Neural cell (in vitro differentiated cells): Measurements from ENCODE around the gene NCAPD3. TPM values are rescaled to one million over a fixed set of nuclear protein-coding genes. Genes with fewer than 3 reads are reported as not detected.

Source experiments
- H2AFZ ChIP-seq: fragments of 200-600, 300-800 bp; sonication (generic), shearing (Covaris generic); 2 replicates; pipeline ENCODE4 v1.6.0; 2014; ENCODE audit warnings: low read depth, mild to moderate bottlenecking, antibody characterized with exemption, low read length, moderate library complexity
- H3F3A ChIP-seq: fragments of 200-600 bp; shearing (Covaris generic); 2 replicates; pipeline ENCODE4 v1.6.1; 2016; ENCODE audit warnings: mild to moderate bottlenecking, moderate library complexity, mixed read lengths, antibody characterized with exemption, low read length; ENCODE audit not compliant: insufficient read depth, poor library complexity, severe bottlenecking
- H3K27ac ChIP-seq: fragments of 200-600, 300-800 bp; sonication (generic), shearing (Covaris generic); 2 replicates; pipeline ENCODE4 v1.5.1; 2014; ENCODE audit warnings: mild to moderate bottlenecking, low read length, moderate library complexity
- H3K27me3 ChIP-seq: fragments of 300-800, 200-600 bp; sonication (generic), shearing (Covaris generic); 2 replicates; pipeline ENCODE4 v1.6.0; 2014; ENCODE audit warnings: mild to moderate bottlenecking, low read depth, low read length, moderate library complexity; ENCODE audit not compliant: insufficient read depth
- H3K36me3 ChIP-seq: fragments of 300-800, 200-600 bp; sonication (generic), shearing (Covaris generic); 2 replicates; pipeline ENCODE4 v1.5.1; 2014; ENCODE audit warnings: mild to moderate bottlenecking, antibody characterized with exemption, low read length, moderate library complexity; ENCODE audit not compliant: insufficient read depth
- H3K4me2 ChIP-seq: fragments of 300-800, 200-600 bp; sonication (generic), shearing (Covaris generic); 2 replicates; pipeline ENCODE4 v1.6.0; 2014; ENCODE audit warnings: mild to moderate bottlenecking, low read length
- H3K4me3 ChIP-seq: fragments of 300-800, 200-600 bp; sonication (generic), shearing (Covaris generic); 2 replicates; pipeline ENCODE4 v1.5.1; 2014; ENCODE audit warnings: mild to moderate bottlenecking, low read length, moderate library complexity
- H3K79me2 ChIP-seq: fragments of 200-600 bp; shearing (Covaris generic); replicated peaks from 2 replicates; pipeline ENCODE4 v1.6.0; 2014; ENCODE audit warnings: mild to moderate bottlenecking, low read length, moderate library complexity; ENCODE audit not compliant: insufficient read depth
- H3K9ac ChIP-seq: fragments of 300-800, 200-600 bp; sonication (generic), shearing (Covaris generic); 2 replicates; pipeline ENCODE4 v1.6.1; 2016; ENCODE audit warnings: mild to moderate bottlenecking, low read length, mixed read lengths
- H3K9me2 ChIP-seq: fragments of 200-600 bp; shearing (Covaris generic); 2 replicates; pipeline ENCODE4 v1.6.1; 2016; ENCODE audit warnings: mild to moderate bottlenecking, low read length, mixed read lengths; ENCODE audit not compliant: insufficient read depth
- H3K9me3 ChIP-seq: fragments of 200-600, 300-800 bp; sonication (generic), shearing (Covaris generic); 2 replicates; pipeline ENCODE4 v1.6.1; 2016; ENCODE audit warnings: mild to moderate bottlenecking, mixed run types, low read length, moderate library complexity, mixed read lengths
- H4K20me1 ChIP-seq: fragments of 200-600 bp; shearing (Covaris generic); 2 replicates; pipeline ENCODE4 v1.6.1; 2016; ENCODE audit warnings: mild to moderate bottlenecking, mixed run types; ENCODE audit not compliant: insufficient read depth
- CTCF ChIP-seq: fragments of 450-650 bp; IDR thresholded peaks from 2 replicates; pipeline ENCODE4 v1.5.1; 2014; ENCODE audit warnings: antibody characterized with exemption, mild to moderate bottlenecking, moderate library complexity; ENCODE audit not compliant: poor library complexity, severe bottlenecking
- EP300 ChIP-seq: fragments of 450-650 bp; conservative IDR thresholded peaks from 2 replicates; pipeline ENCODE4 v1.6.1; 2014; ENCODE audit warnings: antibody characterized with exemption, mild to moderate bottlenecking, moderate library complexity; ENCODE audit not compliant: poor library complexity, severe bottlenecking
- EZH2 ChIP-seq: fragments of 200-600, 300-800 bp; shearing (Covaris generic), sonication (generic); IDR thresholded peaks from 2 replicates; pipeline ENCODE4 v1.6.1; 2014; ENCODE audit warnings: antibody characterized with exemption, low read length, borderline replicate concordance, mild to moderate bottlenecking; ENCODE audit not compliant: insufficient read depth, poor library complexity, severe bottlenecking
- MXI1 ChIP-seq: fragments of 450-650 bp; conservative IDR thresholded peaks from 2 replicates; pipeline ENCODE4 v1.6.1; 2014; ENCODE audit warnings: antibody characterized with exemption, mild to moderate bottlenecking; ENCODE audit not compliant: poor library complexity, severe bottlenecking
- POLR2AphosphoS5 ChIP-seq: IDR thresholded peaks from 2 replicates; pipeline ENCODE4 v1.6.1; 2012
- RAD21 ChIP-seq: fragments of 450-650 bp; conservative IDR thresholded peaks from 2 replicates; pipeline ENCODE4 v1.6.1; 2014; ENCODE audit warnings: antibody characterized with exemption, mild to moderate bottlenecking, moderate library complexity
- REST ChIP-seq: IDR thresholded peaks from 2 replicates; pipeline ENCODE4 v1.6.1; 2012; ENCODE audit warnings: borderline replicate concordance
- SMC3 ChIP-seq: fragments of 450-650 bp; conservative IDR thresholded peaks from 2 replicates; pipeline ENCODE4 v1.6.1; 2014; ENCODE audit warnings: antibody characterized with exemption, mild to moderate bottlenecking, moderate library complexity; ENCODE audit not compliant: poor library complexity
- TAF1 ChIP-seq: IDR thresholded peaks from 2 replicates; pipeline ENCODE4 v1.6.1; 2012; ENCODE audit warnings: low read depth
- polyA plus RNA-seq: library from polyadenylated mRNA; depleted of rRNA; stranded (reverse); fragments of >200 nt; gene quantifications from 2 replicates; pipeline ENCODE4 v1.2.3, GENCODE V29; 2014

NCAPD3 gene
- polyA plus RNA-seq, 1 donor from 2014 or later = 11.9 TPM

GRCh38 chr11:134120143-134120850 lies 103.5 kb downstream of the NCAPD3 start:
- Histone ChIP-seq H3K9ac (no peak overlapping the region), H3K4me3 (no peak overlapping the region), H3K79me2 (peaks cover 31% of the 10 kb centered on the region), H4K20me1 (no peaks in the 10 kb centered on the region), H3K27ac (no peak overlapping the region), H3K27me3 (no peaks in the 10 kb centered on the region), H3F3A (no peaks in the 10 kb centered on the region), H3K36me3 (no peaks in the 10 kb centered on the region), H3K4me2 (no peak overlapping the region), H3K9me3 (no peaks in the 10 kb centered on the region), H2AFZ (no peak overlapping the region), H3K9me2 (no peaks in the 10 kb centered on the region)
- TF ChIP-seq MXI1 (no peak), SMC3 (no peak), REST (no peak), TAF1 (no peak), RAD21 (no peak), CTCF (no peak), EP300 (no peak), EZH2 (no peak), POLR2AphosphoS5 (no peak)

GRCh38 chr11:134119094-134119493 lies 104.7 kb downstream of the NCAPD3 start:
- Histone ChIP-seq H3K4me3 (no peak overlapping the region), H3K79me2 (peaks cover 32% of the 10 kb centered on the region)

More at GRCh38 chr11:134119094-134119493, 104.7 kb downstream of the NCAPD3 start:
- Histone ChIP-seq H3K4me2 (no peak overlapping the region), H4K20me1 (no peaks in the 10 kb centered on the region), H3K27ac (no peak overlapping the region), H3F3A (no peaks in the 10 kb centered on the region), H3K27me3 (no peaks in the 10 kb centered on the region), H2AFZ (no peak overlapping the region), H3K9me2 (no peaks in the 10 kb centered on the region), H3K9me3 (no peaks in the 10 kb centered on the region), H3K36me3 (no peaks in the 10 kb centered on the region), H3K9ac (no peak overlapping the region)
- no peak for TF ChIP-seq SMC3
- no peak for TF ChIP-seq RAD21
- TF ChIP-seq EZH2 = no peak
- no peak for TF ChIP-seq CTCF
- no peak for TF ChIP-seq MXI1
- no peak for TF ChIP-seq POLR2AphosphoS5
- no peak for TF ChIP-seq REST
- no peak for TF ChIP-seq TAF1
